OCI-LY3 (cell line): ENCODE data around the gene SLCO4A1.

Experiments used
- H2AFZ ChIP-seq: fragments of 200-600, 300-600 bp; shearing (Covaris generic); 2 replicates; pipeline ENCODE4 v1.6.0; 2014; ENCODE audit warnings: antibody characterized with exemption, low read depth, low read length
- H3K27ac ChIP-seq: fragments of 200-600, 300-600 bp; sonication (generic); 2 replicates; pipeline ENCODE4 v1.5.1; 2014; ENCODE audit warnings: mild to moderate bottlenecking, low read length, moderate library complexity, mixed read lengths
- H3K27me3 ChIP-seq: fragments of 200-600, 300-600 bp; sonication (generic); 2 replicates; pipeline ENCODE4 v1.6.1; 2014; ENCODE audit warnings: low read depth, low read length, mixed read lengths
- H3K36me3 ChIP-seq: fragments of 200-600, 300-600 bp; sonication (generic); replicated peaks from 2 replicates; pipeline ENCODE3; 2014; ENCODE audit warnings: low read depth, low read length, mixed read lengths
- H3K4me1 ChIP-seq: fragments of 300-600, 200-600 bp; sonication (generic); 2 replicates; pipeline ENCODE4 v1.6.1; 2014; ENCODE audit warnings: low read length, mixed read lengths
- H3K4me2 ChIP-seq: fragments of 200-600, 300-600 bp; sonication (generic); 2 replicates; pipeline ENCODE4 v1.6.1; 2014; ENCODE audit warnings: low read length, mixed read lengths
- H3K4me3 ChIP-seq: fragments of 300-600, 200-600 bp; sonication (generic); 2 replicates; pipeline ENCODE4 v1.5.1; 2014; ENCODE audit warnings: antibody characterized with exemption, mild to moderate bottlenecking, low read length, moderate library complexity
- H3K79me2 ChIP-seq: fragments of 300-600, 200-600 bp; shearing (Covaris generic); 2 replicates; pipeline ENCODE4 v1.6.1; 2014; ENCODE audit warnings: mild to moderate bottlenecking, low read length, mixed read lengths
- H3K9ac ChIP-seq: fragments of 300-600, 200-600 bp; shearing (Covaris generic); 2 replicates; pipeline ENCODE4 v1.6.0; 2014; ENCODE audit warnings: mild to moderate bottlenecking, low read length, moderate library complexity
- H3K9me3 ChIP-seq: fragments of 200-600, 300-600 bp; shearing (Covaris generic); 2 replicates; pipeline ENCODE4 v1.6.1; 2014; ENCODE audit warnings: low read length, mixed read lengths; ENCODE audit not compliant: insufficient read depth
- H4K20me1 ChIP-seq: fragments of 200-600, 300-600 bp; sonication (generic); 2 replicates; pipeline ENCODE4 v1.6.1; 2016; ENCODE audit warnings: low read length, mixed read lengths; ENCODE audit not compliant: insufficient read depth
- CTCF ChIP-seq: fragments of 200-600, 300-600 bp; sonication (generic); IDR thresholded peaks from 2 replicates; pipeline ENCODE4 v1.5.1; 2014; ENCODE audit warnings: antibody characterized with exemption, low read length, low read depth
- EZH2phosphoT487 ChIP-seq: fragments of 200-600 bp; shearing (Covaris generic); IDR thresholded peaks from 2 replicates; pipeline ENCODE4 v1.6.1; 2018; ENCODE audit warnings: antibody characterized with exemption, mixed run types, low read depth

Gene SLCO4A1

GRCh38 chr20:62618611-62619529 lies 23.4 kb upstream of the SLCO4A1 start:
- H3K4me2 ChIP-seq = peak overlapping the region; percentile 70
- no peaks in the 10 kb centered on the region for H3K36me3 ChIP-seq
- peak overlapping the region; percentile 47 for H3K4me3 ChIP-seq
- H2AFZ ChIP-seq = peak overlapping the region; percentile 50; the same call in 1 of the 2 replicates
- H3K4me1 ChIP-seq = peaks cover 49% of the 10 kb centered on the region
- H4K20me1 ChIP-seq = no peaks in the 10 kb centered on the region
- no peaks in the 10 kb centered on the region for H3K27me3 ChIP-seq
- TF ChIP-seq EZH2phosphoT487 (no peak), CTCF (no peak)
- peak overlapping the region; percentile 63 for H3K9ac ChIP-seq
- no peaks in the 10 kb centered on the region for H3K9me3 ChIP-seq
- H3K27ac ChIP-seq = peak overlapping the region; percentile 89
- H3K79me2 ChIP-seq = no peaks in the 10 kb centered on the region

- Histone ChIP-seq H4K20me1 (no peaks in the 10 kb centered on the region), H3K4me2 (no peak overlapping the region), H3K27ac (no peak overlapping the region), H2AFZ (no peak overlapping the region), H3K4me1 (peaks cover 60% of the 10 kb centered on the region), H3K9me3 (no peaks in the 10 kb centered on the region), H3K36me3 (no peaks in the 10 kb centered on the region), H3K9ac (no peak overlapping the region), H3K27me3 (no peaks in the 10 kb centered on the region), H3K4me3 (no peak overlapping the region), H3K79me2 (no peaks in the 10 kb centered on the region)
- no peak for TF ChIP-seq CTCF
- TF ChIP-seq EZH2phosphoT487 = no peak
Observed at GRCh38 chr20:62620625-62621024, 21.7 kb upstream of the SLCO4A1 start.

- no peak overlapping the region for H3K4me3 ChIP-seq
- peaks cover 60% of the 10 kb centered on the region for H3K4me1 ChIP-seq
- no peak overlapping the region for H3K27ac ChIP-seq
- no peaks in the 10 kb centered on the region for H3K27me3 ChIP-seq
- H3K9me3 ChIP-seq = no peaks in the 10 kb centered on the region
- H3K4me2 ChIP-seq = peak overlapping the region; percentile 94
- H3K9ac ChIP-seq = no peak overlapping the region
- no peak for TF ChIP-seq CTCF
- no peak for TF ChIP-seq EZH2phosphoT487
- H4K20me1 ChIP-seq = no peaks in the 10 kb centered on the region
- no peak overlapping the region for H2AFZ ChIP-seq
- H3K36me3 ChIP-seq = no peaks in the 10 kb centered on the region
- no peaks in the 10 kb centered on the region for H3K79me2 ChIP-seq
Observed at GRCh38 chr20:62621251-62622110, 20.8 kb upstream of the SLCO4A1 start.
